HG03565 (cell line): Measurements from ENCODE around the gene ALDOA.

Experiments used
- ATAC-seq: cut with Tn5 transposase; IDR thresholded peaks from one replicate; pipeline ENCODE4 v1.9.1; 2021; ENCODE audit warnings: mild to moderate bottlenecking, moderate library complexity; ENCODE audit not compliant: unreplicated experiment

The ALDOA gene

DNA sequence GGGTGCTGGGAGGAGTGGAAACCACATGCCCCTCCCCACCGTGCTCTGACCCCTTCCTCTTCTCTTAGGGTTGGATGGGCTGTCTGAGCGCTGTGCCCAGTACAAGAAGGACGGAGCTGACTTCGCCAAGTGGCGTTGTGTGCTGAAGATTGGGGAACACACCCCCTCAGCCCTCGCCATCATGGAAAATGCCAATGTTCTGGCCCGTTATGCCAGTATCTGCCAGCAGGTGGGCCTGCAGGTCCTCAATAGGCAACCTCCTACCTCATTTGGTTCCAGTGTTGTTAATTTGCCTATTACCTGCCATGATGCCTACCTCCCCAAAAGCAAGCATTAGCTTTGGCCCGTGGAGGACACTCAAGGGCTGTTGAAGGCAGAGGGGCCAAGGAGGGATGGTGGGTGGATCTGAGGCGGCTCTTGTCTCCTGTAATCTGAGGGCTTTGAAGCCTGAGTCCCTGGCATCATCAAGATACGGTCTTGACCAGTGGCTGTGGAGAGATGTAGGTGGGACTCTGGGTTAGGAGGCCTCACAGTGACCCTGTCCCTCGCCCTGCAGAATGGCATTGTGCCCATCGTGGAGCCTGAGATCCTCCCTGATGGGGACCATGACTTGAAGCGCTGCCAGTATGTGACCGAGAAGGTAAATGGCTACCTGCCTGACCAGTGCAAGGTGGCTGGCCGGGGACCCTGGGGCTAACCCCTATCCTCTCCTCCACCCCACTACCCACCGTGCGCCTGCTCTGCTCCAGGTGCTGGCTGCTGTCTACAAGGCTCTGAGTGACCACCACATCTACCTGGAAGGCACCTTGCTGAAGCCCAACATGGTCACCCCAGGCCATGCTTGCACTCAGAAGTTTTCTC is 3.4 kb downstream of the ALDOA start:
- no peak for ATAC-seq

DNA sequence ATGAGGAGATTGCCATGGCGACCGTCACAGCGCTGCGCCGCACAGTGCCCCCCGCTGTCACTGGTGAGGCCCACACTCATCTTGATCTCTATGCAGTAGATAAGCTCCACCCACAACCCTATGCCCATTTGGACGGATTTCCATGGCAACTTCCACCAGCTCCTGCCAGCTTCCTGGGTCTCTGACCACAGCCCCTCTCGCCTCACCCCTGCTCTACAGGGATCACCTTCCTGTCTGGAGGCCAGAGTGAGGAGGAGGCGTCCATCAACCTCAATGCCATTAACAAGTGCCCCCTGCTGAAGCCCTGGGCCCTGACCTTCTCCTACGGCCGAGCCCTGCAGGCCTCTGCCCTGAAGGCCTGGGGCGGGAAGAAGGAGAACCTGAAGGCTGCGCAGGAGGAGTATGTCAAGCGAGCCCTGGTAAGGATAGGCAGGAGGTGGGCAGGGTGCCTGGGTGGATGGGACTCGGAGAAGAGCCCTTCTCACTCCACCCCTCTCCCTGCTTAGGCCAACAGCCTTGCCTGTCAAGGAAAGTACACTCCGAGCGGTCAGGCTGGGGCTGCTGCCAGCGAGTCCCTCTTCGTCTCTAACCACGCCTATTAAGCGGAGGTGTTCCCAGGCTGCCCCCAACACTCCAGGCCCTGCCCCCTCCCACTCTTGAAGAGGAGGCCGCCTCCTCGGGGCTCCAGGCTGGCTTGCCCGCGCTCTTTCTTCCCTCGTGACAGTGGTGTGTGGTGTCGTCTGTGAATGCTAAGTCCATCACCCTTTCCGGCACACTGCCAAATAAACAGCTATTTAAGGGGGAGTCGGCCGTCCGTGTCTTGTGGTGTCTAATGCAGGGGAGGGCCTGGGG is 4.3 kb downstream of the ALDOA start:
- no peak for ATAC-seq

DNA sequence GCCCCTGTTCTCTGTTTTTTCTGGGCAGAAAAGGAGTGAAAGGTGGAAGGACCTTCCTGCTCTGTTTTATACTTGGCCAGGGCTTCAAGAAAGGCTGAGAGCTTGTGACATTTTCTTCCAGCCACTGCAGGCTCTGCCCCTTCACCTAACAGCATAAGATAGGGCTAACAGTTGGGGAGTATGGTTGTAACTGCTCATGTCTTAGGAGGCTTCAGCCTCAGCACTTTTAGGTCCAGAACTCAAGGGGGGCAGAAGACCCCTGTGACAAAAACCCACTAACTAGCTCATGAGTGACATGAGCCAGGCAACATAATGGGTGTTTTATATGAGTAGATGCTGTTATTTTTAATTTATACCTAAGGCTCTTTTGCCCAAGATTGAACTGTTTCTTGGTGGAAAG is 4.9 kb downstream of the ALDOA start:
- ATAC-seq: no peak

DNA sequence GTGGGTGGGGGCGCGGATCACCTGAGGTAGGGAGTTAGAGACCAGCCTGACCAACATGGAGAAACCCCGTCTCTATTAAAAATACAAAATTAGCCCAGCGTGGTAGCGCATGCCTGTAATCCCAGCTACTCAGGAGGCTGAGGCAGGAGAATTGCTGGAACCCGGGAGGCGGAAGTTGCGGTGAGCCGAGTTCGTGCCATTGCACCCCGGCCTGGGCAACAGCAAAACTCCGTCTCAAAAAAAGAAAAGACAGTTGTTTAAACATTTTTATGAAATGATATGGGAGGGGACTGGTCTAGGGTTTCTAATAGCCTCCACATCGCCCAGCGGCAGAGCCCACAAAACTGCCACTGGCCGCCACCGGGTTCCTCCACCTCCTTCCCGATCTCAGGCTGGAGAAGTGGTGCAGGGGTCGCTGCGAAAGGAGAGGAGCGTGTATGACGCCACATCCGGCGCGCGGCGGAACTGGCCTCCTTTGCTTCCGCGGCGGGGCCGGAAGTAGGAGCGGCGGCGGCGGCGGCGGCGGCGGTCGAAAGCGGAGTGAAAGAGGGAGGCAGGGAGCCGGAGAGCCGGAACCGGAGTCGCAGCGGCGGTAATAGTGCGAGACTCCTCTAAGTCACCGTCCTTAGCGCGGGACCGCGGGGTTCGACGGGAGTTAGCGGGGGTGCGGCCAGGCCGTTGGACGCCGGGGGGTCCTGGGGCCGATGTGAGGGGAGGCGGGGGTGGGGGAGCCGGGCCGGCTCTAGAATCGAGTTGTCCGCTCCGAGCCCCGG is 10.1 kb downstream of the ALDOA start, which contains the start of gene PPP4C:
TSS of gene PPP4C (plus strand) at position 492 of the 773 bp plus-strand sequence. CDS start 384 bp downstream, outside the sequence.
- ATAC-seq: peak; percentile 57

DNA sequence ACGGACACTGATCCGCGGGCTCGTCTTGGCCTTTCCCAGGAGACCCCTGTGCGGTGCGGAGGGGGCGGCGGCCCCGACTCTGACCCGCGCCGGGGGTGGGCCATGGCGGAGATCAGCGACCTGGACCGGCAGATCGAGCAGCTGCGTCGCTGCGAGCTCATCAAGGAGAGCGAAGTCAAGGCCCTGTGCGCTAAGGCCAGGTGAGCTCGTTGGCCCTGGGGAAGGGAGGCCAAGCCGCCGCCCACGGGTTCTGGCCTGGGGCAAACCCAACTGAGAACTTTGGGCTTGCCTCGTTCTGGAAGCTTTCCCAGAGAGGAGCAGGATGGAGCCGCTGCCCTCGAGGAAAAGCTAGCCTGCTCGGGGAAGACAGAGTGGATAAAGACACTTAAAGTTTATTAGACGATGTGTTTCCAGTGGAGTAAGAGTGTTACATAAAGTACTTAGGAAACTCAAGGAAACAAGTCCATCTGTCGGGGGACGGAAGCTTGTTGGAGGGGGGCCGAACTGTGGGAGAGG is 10.8 kb downstream of the ALDOA start:
- no peak for ATAC-seq

DNA sequence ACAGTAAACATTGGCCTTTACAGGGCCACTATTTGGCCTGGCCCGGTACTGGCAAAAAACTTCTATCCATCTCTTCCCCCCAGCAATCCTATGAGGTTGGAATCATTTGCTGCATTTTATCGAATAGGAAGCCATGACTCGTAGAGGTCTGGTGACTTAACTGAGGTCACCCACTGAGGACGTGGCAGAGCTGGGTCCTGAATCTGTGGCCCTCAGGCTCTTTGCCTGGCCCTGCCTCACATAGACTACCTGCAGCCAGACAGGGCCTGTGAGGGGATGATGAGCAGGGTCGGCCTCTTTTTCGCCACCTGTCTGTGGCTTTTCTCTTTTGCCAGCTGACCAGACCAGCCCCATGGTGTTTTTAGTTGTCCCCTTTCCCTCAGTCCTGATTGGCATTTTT is 12.1 kb downstream of the ALDOA start:
- ATAC-seq: no peak

DNA sequence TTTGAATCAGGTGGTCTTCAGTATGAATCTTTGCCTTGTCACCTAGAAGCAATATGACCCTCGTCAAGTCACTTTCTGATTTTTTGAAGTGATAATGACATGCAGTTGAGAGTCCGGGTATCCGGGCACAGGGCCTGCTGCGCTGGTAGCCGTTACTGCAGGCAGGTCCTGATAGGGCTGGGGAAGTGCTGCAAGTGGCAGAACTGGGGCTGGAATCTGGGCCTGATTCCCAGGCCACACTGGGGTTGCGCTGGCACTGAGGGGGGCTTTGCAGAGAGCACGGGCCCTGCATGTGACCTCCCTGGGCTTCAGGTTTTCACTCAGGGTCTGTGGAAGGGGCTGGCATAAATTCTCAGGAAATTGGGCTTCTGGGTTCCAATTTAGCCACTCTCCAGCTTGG is 13.2 kb downstream of the ALDOA start:
- ATAC-seq: no peak

DNA sequence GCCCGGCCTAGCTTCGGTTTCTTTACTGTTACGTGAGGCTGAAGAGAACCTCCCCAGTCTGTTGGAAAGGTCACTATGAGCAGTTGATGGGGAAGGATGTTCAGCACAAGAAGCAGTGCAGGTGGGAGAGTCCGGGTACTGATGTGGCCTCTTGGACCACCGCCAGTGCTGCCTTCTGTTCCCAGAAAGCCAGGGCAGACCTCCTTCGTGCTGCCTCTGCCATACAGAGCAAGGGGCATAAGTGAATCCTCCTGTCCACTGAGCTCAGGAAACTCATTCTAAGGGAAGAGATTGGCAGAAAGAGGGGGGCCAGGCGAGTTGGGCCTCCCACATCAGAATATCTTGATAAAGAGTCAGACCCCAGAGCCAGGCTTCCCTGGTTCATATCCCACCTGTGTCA is 13.9 kb downstream of the ALDOA start:
- no peak for ATAC-seq

DNA sequence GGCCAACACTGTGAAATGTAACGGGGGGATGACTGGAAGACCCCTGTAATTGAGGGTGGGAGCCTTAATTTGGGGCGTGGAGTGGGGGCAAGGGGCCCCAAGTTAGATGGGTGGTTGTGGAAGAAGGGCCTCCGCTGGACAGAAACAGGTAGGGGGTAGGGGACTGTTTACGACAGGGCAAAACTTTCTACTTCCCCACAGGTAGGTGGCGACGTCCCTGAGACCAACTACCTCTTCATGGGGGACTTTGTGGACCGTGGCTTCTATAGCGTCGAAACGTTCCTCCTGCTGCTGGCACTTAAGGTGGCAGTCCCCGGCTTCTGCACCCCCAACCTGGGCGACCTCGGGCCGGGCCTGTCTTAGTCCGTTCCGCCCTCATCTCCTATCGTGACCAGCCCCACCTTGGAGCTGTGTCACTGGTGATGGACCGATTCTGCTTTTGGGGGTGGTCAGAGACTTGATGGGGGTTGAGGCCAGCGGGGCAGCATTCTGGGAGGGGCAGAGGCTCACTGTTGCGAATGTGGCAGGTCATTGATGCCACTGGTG is 17.1 kb downstream of the ALDOA start:
- ATAC-seq: no peak

DNA sequence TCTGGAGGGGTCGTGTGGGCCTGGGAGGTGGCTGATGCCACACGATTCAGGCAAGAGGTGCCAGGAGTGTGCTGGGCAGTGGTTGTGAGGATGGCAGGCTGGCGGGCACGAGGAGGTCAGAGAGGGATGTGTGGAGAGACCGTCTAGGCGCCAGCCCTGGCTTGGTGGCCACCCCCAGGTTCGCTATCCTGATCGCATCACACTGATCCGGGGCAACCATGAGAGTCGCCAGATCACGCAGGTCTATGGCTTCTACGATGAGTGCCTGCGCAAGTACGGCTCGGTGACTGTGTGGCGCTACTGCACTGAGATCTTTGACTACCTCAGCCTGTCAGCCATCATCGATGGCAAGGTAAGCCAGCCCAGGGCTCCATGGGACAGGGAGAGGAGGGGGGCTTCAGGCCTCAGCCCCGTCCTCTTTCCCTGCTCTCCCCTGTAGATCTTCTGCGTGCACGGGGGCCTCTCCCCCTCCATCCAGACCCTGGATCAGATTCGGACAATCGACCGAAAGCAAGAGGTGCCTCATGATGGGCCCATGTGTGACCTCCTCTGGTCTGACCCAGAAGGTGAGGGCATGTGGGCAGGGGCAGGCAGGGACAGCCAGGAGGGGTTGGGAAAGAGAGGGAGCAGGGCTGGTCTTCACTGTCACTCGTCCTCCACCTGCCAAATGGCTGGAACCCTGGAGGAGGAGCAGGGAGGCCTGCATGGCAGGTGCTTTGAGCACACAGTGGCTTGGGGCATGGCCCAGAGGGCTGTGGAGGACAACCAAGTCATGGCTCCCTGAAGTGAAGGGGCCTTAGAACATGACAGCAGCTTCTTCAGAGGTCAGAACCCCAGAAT is 17.9 kb downstream of the ALDOA start:
- no peak for ATAC-seq

DNA sequence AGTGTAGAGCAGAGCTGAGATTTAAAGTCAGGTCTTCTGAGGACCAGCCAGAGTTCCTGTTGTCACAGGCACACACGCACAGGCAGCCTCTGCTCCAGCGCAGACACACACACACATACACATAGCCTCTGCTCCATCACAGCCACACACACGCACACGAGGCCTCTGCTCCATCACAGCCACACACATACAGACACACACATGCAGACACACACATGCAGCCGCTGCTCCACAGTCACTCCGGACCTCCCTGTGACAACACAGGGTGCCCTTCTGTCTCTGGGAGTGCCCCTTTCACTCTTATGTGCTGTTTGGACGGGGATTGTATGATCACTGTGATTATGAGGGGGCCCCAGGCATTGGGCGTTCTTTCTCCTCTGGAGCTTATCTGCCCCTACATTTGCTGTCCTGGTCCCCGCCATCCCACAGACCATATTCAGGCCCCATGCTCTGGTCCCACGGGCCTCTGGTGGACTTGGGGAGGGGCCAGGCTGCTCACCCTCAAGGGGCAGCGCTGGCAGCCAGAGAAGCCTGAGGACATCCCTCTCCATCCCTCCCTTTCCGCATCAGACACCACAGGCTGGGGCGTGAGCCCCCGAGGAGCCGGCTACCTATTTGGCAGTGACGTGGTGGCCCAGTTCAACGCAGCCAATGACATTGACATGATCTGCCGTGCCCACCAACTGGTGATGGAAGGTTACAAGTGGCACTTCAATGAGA is 18.7 kb downstream of the ALDOA start:
- no peak for ATAC-seq

DNA sequence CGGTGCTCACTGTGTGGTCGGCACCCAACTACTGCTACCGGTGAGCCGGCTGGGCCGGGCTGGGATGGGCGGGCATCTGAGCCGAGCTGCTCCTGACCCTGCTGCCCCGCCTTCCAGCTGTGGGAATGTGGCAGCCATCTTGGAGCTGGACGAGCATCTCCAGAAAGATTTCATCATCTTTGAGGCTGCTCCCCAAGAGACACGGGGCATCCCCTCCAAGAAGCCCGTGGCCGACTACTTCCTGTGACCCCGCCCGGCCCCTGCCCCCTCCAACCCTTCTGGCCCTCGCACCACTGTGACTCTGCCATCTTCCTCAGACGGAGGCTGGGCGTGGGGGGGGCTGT is 19.2 kb downstream of the ALDOA start:
- ATAC-seq: no peak

DNA sequence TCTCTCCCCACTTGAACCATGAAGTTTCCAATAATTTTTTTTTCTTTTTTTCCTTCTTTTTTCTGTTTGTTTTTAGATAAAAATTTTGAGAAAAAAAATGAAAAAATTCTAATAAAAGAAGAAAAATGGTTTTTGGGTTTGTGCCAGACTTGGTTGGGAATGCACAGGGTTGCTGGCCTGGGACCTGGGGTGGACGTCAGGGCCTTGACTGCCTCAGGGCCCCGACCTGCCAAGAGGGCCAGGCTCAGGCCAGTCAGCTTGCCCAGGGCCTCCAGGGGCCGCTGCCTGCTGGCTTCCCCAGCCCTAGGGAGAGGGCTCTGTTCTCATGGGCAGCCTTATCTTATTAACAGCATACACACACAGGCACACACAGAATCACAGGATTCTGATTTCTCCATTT is 19.7 kb downstream of the ALDOA start:
- no peak for ATAC-seq

DNA sequence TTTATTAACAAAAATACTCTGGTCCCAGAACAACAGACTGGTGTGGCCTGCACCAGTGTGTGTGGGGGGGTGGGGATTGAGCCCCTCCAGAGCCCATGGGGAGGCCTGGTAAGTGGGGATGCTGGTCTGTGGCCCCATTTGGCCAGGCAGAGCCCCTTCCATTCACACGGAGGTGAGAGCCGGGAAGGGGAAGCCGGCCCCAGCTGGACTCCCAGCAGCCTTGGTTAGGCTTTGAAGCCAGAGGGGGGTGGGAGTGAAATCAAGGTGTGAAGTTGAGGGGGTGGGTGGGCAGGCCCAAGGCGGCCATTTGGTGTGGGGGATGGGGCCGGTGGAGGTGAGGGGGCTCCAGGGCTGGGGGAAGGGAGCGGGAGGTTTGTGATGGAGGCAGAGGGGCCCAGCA is 20.3 kb downstream of the ALDOA start:
- no peak for ATAC-seq

DNA sequence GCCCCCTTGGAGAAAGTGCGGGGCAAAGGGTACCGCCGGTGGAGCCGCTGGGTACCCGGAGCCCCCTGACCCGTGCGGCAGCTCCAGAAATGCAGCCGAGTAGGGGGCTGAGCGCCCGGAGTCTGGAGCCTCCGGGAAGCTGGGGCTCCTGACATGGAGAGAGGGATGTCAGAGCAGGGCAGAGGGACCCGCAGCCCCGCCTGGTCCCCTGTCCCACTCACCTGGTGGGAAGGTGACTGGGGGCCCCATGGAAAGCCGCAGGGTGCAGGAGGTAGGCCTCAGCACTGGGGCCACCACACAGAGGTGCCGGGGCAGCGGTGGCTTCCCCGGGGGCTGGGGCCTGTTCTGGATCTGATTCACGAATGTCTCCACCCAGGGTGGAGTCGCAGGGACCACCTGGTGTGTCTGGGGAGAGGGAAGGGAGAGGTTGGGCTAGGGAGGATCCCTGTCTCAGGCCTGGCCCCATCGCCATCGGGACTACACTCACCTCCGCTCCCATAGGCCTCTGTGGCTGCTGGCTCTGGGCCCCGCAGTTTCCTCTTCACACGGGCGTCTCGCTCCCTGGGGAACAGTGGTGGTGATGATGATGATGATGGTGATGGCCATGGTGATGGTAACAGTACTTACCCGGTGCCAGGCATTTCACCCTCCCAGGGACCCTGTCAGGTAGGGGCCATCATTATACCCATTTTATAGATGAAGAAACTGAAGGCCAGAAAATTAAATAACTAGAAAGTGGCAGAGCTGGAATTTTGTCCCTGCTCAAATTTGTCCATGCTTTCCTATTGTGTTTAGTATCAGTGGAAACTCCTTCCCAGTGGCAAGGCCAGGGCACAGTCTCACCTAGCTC is 21.0 kb downstream of the ALDOA start:
- ATAC-seq: no peak

DNA sequence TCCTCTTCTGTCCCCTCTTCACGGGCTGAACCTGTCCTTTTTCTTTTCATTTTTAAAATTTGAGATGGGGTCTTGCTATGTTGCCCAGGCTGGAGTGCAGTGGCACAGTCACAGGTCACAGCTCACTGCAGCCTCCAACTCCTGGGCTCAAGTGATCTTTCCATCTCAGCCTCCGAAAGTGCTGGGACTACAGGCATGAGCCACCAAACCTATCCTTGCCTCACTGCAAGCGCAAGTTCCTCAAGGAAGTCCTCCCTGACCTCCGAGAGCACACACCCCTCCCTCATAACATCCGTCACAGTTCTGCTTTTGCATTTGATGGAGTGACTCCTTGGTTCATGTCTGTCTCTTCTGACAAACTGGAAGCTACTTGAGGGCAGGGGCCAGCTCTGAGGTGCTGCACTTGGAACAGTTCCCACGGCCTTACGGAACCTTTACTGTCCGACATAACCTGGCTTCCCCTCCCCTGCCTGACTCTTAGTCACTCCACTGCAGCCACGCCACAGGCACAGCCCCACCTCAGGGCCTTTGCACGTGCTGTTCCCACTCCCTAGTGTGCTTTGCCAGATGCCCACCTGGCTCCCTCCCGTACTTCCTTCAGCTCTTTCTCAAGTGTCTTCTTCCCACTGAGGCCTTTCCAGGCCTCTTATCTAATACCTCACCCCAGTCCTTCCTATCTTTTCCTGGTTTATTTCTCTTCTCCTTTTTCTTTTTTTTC is 21.8 kb downstream of the ALDOA start:
- no peak for ATAC-seq

DNA sequence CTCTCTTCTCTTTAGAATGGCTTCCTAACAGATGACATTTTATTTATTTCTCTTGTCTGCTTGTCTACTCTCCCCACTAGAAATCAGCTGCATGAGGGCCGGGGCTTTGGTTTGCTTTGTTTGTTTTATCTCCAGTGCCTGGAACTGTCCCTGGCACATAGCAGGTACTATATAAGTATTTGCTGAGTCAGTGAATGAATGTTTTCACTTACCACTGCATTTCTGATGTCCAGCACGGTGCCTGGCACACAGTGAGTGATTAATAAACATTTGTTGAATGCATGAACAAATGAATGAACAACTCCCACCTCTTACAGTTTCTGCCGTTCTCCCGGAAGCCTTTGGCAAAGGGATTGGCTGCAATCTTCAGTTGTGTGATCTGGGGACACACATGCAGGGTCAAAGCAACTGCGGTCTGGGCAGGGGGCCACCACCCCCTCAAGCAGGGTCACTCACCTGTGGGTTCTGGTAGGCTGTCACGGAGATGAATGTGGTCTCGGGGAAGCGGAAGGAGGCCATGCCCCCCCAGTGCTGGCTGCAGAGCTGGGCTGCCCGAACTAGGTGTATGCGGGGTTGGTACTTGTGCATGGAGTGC is 22.8 kb downstream of the ALDOA start:
- ATAC-seq: no peak
